Activated naive CD8-positive, alpha-beta T cell treated with anti-CD3 and anti-CD28 coated beads, Interleukin-2, amount 10 ng/mL, durations not matched to agents 7 days and 5 days (primary cell): Measurements from ENCODE around the gene TAP2. TPM values are rescaled to one million over a fixed set of nuclear protein-coding genes. Genes with fewer than 3 reads are reported as not detected.

Experiments
- ATAC-seq: fragments of 150-1000 bp; cut with Tn5 transposase; one replicate; pipeline ENCODE4 v1.10.0; 2021; ENCODE audit warnings: low read depth, moderate library complexity
- POLR2A ChIA-PET: fragments of 350-600 bp; sonication (Branson Sonifier 250); formaldehyde crosslinking; loops from one replicate; lab custom pipeline; 2021; ENCODE audit warnings: antibody characterized with exemption; lab: Charles Lee
- DNase-seq: peaks from one replicate; pipeline ENCODE4 v3.0.0; 2021
- H3K27ac Mint-ChIP-seq: one replicate; pipeline ENCODE4 v1.8.0; 2022; ENCODE audit warnings: mild to moderate bottlenecking, mixed read lengths
- H3K27me3 Mint-ChIP-seq: one replicate; pipeline ENCODE4 v1.8.0; 2022; ENCODE audit warnings: mild to moderate bottlenecking, moderate library complexity, mixed read lengths
- H3K36me3 Mint-ChIP-seq: one replicate; pipeline ENCODE4 v1.8.0; 2021; ENCODE audit warnings: mild to moderate bottlenecking, mixed read lengths
- H3K4me1 Mint-ChIP-seq: one replicate; pipeline ENCODE4 v1.8.0; 2021; ENCODE audit warnings: mixed read lengths
- H3K4me3 Mint-ChIP-seq: one replicate; pipeline ENCODE4 v1.8.0; 2022; ENCODE audit warnings: mild to moderate bottlenecking, moderate library complexity, mixed read lengths
- H3K9me3 Mint-ChIP-seq: one replicate; pipeline ENCODE4 v1.8.0; 2021; ENCODE audit warnings: mixed read lengths
- total RNA-seq, 2 experiments: library from RNA; stranded (reverse); gene quantifications; one replicate each; pipeline ENCODE4 v1.2.3, GENCODE V29; 2021

Gene TAP2
- total RNA-seq, 2 experiments from 2014 or later: 209 to 210 TPM

- Mint-ChIP-seq H3K36me3 (peaks cover 71% of the 10 kb centered on the region), H3K4me3 (peak overlapping the region; percentile 98), H3K4me1 (peaks cover 57% of the 10 kb centered on the region), H3K27ac (peak overlapping the region; percentile 100), H3K27me3 (no peaks in the 10 kb centered on the region), H3K9me3 (no peaks in the 10 kb centered on the region)
- ATAC-seq (no peak), DNase-seq (no peak)
- POLR2A ChIA-PET: interaction anchor here (0.6 to 7.3 kb wide), 12 partner anchors 10 to 395 kb away, joined by 3 to 773 read pairs (median 22); partner anchors contain the start of genes BRD2, PSMB8 and TAP2
Measured at GRCh38 chr6:32852018-32852843, 13.7 kb upstream of the TAP2 start.

DNA sequence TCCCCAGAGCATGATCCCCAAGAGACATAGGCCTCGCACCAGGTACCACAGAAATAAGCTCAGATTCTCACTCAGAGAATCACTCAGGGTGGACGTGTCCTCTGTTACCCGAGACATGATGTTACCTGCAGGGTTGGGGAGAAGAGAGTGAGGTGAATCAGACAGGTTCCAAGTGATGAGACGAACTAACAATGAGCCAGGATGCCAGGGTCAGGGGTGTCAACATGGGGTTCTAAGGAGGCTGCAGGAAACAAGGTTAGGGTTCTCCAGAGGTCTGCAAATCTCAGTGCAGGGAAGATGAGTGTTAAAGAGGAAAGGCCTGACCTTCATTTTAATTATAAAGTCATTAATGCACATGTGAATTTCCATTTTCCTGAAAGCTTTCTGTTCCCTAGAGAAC lies 12.5 kb upstream of the TAP2 start:
- Mint-ChIP-seq H3K4me3 (peak overlapping the region; percentile 98), H3K27me3 (no peaks in the 10 kb centered on the region), H3K36me3 (peaks cover 73% of the 10 kb centered on the region), H3K27ac (peak overlapping the region; percentile 100), H3K9me3 (no peaks in the 10 kb centered on the region), H3K4me1 (peaks cover 61% of the 10 kb centered on the region)
- no peak for ATAC-seq
- POLR2A ChIA-PET: interaction anchor here (1.3 to 3.4 kb wide), 6 partner anchors 9 to 656 kb away, joined by 3 to 33 read pairs (median 16); partner anchors contain the start of gene TAP2
- no peak for DNase-seq

DNA sequence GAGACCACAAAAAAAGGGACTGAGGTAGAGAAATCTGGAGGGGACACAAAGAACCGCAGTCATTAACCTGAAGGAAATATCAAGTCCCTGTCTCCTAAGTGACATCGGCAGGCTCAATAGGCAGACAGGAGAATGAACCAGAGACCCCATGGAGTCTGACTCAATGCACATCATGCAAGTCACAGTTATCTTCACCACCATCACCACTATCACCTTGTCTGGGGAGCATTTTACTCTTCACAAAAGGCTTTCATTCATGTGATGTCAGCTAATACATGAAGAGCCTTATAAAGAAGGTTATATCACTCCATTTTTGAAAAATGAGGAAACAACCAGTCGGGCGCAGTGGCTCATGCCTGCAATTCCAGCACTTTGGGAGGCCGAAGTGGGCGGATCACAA lies 10.6 kb upstream of the TAP2 start:
- peaks cover 63% of the 10 kb centered on the region for H3K4me1 Mint-ChIP-seq
- no peaks in the 10 kb centered on the region for H3K9me3 Mint-ChIP-seq
- peak overlapping the region; percentile 97 for H3K4me3 Mint-ChIP-seq
- H3K27ac Mint-ChIP-seq: peak overlapping the region; percentile 100
- ATAC-seq (no peak), DNase-seq (no peak)
- no peaks in the 10 kb centered on the region for H3K27me3 Mint-ChIP-seq
- POLR2A ChIA-PET: interaction anchor here (3.3 to 3.4 kb wide), 2 partner anchors 10 to 122 kb away, joined by 27 to 33 read pairs; partner anchors contain the start of gene TAP2
- H3K36me3 Mint-ChIP-seq: peaks cover 81% of the 10 kb centered on the region

DNA sequence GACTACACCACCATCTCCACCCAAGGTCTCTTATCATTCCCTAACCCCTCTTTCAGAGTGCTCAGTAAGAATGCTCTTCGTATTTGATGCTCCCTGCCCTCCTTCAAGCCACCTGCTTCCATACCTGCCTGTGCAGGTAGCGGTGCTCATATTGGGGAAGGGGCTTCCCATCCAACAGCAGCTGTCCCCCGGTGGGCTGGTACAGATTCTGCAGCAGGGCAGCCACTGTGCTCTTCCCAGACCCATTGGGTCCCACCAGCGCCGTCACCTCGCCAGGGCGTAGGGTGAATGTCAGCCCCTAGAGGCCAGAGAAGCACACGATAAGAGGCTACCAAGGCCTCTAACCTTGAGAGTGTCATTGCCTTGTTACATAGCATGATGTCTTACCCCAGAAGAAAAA lies 9.3 kb upstream of the TAP2 start:
- POLR2A ChIA-PET: interaction anchor here (0.6 to 1.0 kb wide), 2 partner anchors 10 to 549 kb away, joined by 4 read pairs; no protein-coding TSS in a partner anchor

DNA sequence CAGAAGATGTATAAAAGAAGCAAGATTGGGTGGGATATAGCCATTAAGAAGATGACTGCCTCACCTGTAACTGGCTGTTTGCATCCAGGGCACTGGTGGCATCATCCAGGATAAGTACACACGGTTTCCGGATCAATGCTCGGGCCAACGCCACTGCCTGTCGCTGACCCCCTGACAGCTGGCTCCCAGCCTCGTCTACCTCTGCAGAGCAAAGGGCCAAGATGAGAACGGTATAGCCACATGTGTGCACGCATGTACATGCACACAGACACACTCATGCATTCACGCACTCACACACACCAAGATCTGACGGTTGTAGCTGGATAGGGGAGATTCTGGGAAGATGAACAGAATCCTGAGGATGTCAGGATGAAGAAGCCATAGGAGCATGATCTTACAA lies 8.5 kb upstream of the TAP2 start:
- Mint-ChIP-seq H3K27ac (peak overlapping the region; percentile 100), H3K36me3 (peaks cover 90% of the 10 kb centered on the region), H3K9me3 (no peaks in the 10 kb centered on the region), H3K4me3 (peak overlapping the region; percentile 97), H3K27me3 (no peaks in the 10 kb centered on the region), H3K4me1 (peaks cover 71% of the 10 kb centered on the region)
- ATAC-seq (no peak), DNase-seq (no peak)
- POLR2A ChIA-PET: interaction anchor here (1.0 to 10.7 kb wide), 4 partner anchors 9 to 125 kb away, joined by 4 to 773 read pairs (median 182); partner anchors contain the start of genes BRD2, PSMB9 and TAP1

More for the DNA sequence above, 9.3 kb upstream of the TAP2 start:
- peak overlapping the region; percentile 97 for H3K4me3 Mint-ChIP-seq
- ATAC-seq (no peak), DNase-seq (no peak)
- H3K4me1 Mint-ChIP-seq: peaks cover 66% of the 10 kb centered on the region
- H3K9me3 Mint-ChIP-seq: no peaks in the 10 kb centered on the region
- H3K36me3 Mint-ChIP-seq: peaks cover 90% of the 10 kb centered on the region
- H3K27me3 Mint-ChIP-seq: no peaks in the 10 kb centered on the region
- peak overlapping the region; percentile 100 for H3K27ac Mint-ChIP-seq

DNA sequence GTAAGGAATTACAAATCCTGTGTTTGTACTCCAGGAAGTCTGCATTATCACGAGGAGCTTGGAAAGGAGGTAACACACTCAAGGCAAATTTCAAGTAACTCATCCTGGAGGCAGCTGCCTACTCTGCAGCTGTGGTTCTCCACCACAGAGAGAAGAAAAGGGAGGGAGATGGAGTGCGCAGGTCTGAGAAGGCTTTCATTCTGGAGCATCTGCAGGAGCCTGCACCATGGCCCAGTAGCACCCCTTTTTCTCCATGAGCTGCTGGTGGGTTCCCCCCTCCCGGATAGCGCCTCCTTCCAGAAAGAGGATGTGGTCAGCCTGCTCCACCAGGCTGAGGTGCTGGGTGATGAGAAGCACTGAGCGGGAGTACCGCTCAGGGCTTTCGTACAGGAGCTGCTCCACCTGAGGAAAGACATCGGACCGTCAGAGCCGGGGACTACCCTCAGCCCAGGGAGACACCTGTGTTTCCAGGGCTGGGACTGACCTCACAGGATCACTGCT lies 6.9 kb upstream of the TAP2 start:
- H3K27me3 Mint-ChIP-seq: no peaks in the 10 kb centered on the region
- no peaks in the 10 kb centered on the region for H3K9me3 Mint-ChIP-seq
- ATAC-seq (peak; percentile 7), DNase-seq (peak; percentile 70)
- H3K27ac Mint-ChIP-seq: peak overlapping the region; percentile 100
- peak overlapping the region; percentile 97 for H3K4me3 Mint-ChIP-seq
- POLR2A ChIA-PET: interaction anchor here (0.8 to 10.7 kb wide), 18 partner anchors 11 to 1304 kb away, joined by 3 to 773 read pairs (median 4); partner anchors contain the start of genes BRD2, EHMT2, FKBPL and GPSM3
- H3K36me3 Mint-ChIP-seq: peaks cover 87% of the 10 kb centered on the region
- peaks cover 71% of the 10 kb centered on the region for H3K4me1 Mint-ChIP-seq

- peaks cover 87% of the 10 kb centered on the region for H3K36me3 Mint-ChIP-seq
- peaks cover 72% of the 10 kb centered on the region for H3K4me1 Mint-ChIP-seq
- H3K4me3 Mint-ChIP-seq: peak overlapping the region; percentile 97
- ATAC-seq: no peak
- POLR2A ChIA-PET: interaction anchor here (0.6 to 10.7 kb wide), 21 partner anchors 11 to 1304 kb away, joined by 3 to 773 read pairs (median 4); partner anchors contain the start of genes BRD2, DXO, FKBPL and GPSM3
- H3K27me3 Mint-ChIP-seq: no peaks in the 10 kb centered on the region
- H3K9me3 Mint-ChIP-seq: no peaks in the 10 kb centered on the region
- DNase-seq: no peak
- peak overlapping the region; percentile 100 for H3K27ac Mint-ChIP-seq
Measured at GRCh38 chr6:32844839-32845383, 6.4 kb upstream of the TAP2 start.

DNA sequence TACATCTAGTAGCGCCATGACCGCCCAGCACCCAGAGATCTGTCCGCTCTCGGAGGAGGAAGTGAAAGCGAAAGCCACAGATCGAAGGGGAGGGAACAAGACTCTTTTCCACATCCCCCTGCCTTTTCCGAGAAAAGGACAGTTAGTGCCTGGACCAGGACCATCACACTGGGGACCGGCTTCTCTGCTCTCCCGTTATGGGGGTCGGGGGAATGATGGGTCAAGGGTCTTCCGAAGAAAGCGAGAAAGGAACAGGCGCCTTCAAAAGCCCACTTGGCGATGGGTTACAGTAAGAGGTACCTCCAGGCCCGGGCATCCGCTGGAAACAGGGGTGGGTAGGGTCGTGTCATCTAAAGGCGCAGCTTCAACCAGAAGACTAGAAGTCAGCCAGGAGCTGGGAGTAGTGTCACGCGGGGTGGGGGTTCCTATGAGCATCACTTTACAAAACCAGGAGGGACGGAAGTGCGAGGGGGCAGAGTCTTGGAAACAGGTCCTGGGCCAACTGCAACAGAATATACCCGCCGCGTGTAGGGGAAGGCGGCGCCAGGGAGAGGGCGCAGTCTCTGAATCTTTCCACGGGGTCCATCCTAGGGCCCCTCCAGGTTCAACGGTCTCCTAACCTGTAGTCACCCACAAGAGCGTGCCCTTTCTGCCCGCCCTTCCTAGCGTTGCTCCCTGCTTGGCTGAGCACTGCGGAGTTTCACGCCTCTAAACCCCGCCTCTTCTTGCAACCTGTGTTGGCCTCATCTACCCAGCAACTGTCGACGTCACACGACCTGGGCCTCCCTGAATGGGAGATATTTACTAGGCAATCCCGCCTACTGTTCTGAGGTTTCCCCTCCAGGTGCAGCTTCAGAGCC lies 5.7 kb upstream of the TAP2 start, which contains the start of gene PSMB8:
TSS of gene PSMB8 (minus strand) at position 69 of the 860 bp plus-strand sequence. CDS start at position 18, 51 bp downstream.
- no peaks in the 10 kb centered on the region for H3K27me3 Mint-ChIP-seq
- H3K9me3 Mint-ChIP-seq: no peaks in the 10 kb centered on the region
- peak; percentile 62 for ATAC-seq
- peak within 1 kb of the TSS; percentile 97 for H3K4me3 Mint-ChIP-seq
- H3K36me3 Mint-ChIP-seq: peaks cover 84% of the 10 kb centered on the region
- peak within 1 kb of the TSS; percentile 100 for H3K27ac Mint-ChIP-seq
- peaks cover 74% of the 10 kb centered on the region for H3K4me1 Mint-ChIP-seq
- POLR2A ChIA-PET: interaction anchor here (0.6 to 10.7 kb wide), 16 partner anchors 12 to 981 kb away, joined by 3 to 773 read pairs (median 6); partner anchors contain the start of genes BRD2, DXO, FKBPL and GPSM3
- DNase-seq: peak; percentile 95

DNA sequence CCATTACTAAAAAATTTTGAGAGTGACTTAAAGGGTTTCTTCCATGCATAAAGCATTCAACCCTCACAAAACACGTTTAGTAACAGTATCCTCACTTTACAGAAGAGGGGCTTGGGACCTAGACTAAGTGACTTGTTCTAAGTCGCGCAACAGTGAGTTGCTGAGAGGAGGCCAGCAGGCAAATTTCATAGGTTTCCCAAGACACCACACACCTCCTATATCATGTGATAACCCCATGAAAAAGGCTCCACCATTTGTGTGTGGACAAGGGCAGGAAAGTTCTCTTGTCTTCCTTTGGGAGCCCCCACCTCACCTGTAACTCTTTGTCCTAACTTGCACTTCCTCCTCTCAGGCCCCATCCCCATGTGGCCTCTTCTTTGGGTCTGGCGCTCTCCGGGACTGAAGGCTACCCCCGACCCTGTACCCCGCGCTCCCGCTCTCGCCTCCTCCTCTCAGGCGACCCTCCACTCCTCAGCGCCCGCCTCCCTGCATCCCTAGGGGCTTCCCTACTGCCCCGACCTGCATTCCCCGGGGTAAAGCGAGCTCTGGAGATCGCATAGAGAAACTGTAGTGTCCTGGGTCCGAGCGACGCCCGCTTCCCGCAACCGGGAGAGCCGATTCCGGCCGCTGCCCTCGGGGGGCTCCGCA lies 4.9 kb upstream of the TAP2 start:
- POLR2A ChIA-PET: interaction anchor here (1.0 to 10.7 kb wide), 6 partner anchors 13 to 981 kb away, joined by 3 to 773 read pairs (median 28); partner anchors contain the start of genes BRD2, HLA-DMB, NEU1 and PSMB9
- DNase-seq (no peak), ATAC-seq (no peak)
- peaks cover 69% of the 10 kb centered on the region for H3K4me1 Mint-ChIP-seq
- H3K4me3 Mint-ChIP-seq: peak overlapping the region; percentile 97
- no peaks in the 10 kb centered on the region for H3K27me3 Mint-ChIP-seq
- peak overlapping the region; percentile 100 for H3K27ac Mint-ChIP-seq
- H3K36me3 Mint-ChIP-seq: peaks cover 76% of the 10 kb centered on the region
- no peaks in the 10 kb centered on the region for H3K9me3 Mint-ChIP-seq

- peaks cover 61% of the 10 kb centered on the region for H3K4me1 Mint-ChIP-seq
- ATAC-seq (no peak), DNase-seq (no peak)
- H3K4me3 Mint-ChIP-seq: peak overlapping the region; percentile 97
- H3K27me3 Mint-ChIP-seq: no peaks in the 10 kb centered on the region
- POLR2A ChIA-PET: interaction anchor here (0.9 to 10.7 kb wide), 5 partner anchors 8 to 130 kb away, joined by 3 to 773 read pairs (median 16); partner anchors contain the start of genes BRD2, PSMB9 and TAP1
- H3K9me3 Mint-ChIP-seq: no peaks in the 10 kb centered on the region
- H3K27ac Mint-ChIP-seq: peak overlapping the region; percentile 100
- peaks cover 69% of the 10 kb centered on the region for H3K36me3 Mint-ChIP-seq
Measured at GRCh38 chr6:32842690-32843089, 4.2 kb upstream of the TAP2 start.

DNA sequence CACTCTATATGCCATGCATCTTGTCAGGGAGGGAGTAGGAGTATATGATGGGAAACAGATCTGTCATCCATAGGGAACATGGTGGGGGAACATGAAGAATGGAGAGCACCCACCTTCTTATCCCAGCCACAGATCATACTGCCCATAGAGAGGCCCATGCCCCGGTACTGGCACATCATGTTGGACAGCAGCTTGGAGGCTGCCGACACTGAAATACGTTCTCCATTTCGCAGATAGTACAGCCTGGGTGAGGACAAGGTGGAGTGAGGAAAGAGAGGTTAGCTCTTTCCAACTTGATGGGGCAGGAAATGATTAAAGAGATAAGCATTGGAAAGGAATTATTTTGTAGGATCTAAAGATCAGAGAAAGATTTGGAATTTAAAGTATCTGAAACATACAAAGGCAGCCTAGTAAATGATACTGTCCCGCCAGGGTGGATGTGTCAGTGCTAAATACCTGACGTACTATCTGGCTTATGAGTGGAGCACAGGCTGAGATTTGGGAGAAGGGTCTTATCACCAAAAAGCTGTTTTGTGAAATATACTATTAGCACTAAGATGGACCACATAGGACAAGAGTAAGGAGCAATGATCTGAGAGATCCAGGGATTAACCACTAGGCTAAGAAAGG lies 3.6 kb upstream of the TAP2 start:
- Mint-ChIP-seq H3K4me3 (peak overlapping the region; percentile 97), H3K9me3 (no peaks in the 10 kb centered on the region), H3K36me3 (peaks cover 69% of the 10 kb centered on the region), H3K27me3 (no peaks in the 10 kb centered on the region), H3K4me1 (peaks cover 60% of the 10 kb centered on the region), H3K27ac (peak overlapping the region; percentile 100)
- POLR2A ChIA-PET: interaction anchor here (0.9 to 10.7 kb wide), 8 partner anchors 9 to 138 kb away, joined by 3 to 773 read pairs (median 12); partner anchors contain the start of genes BRD2, PSMB9 and TAP1
- DNase-seq: no peak
- no peak for ATAC-seq
